ENCODE measurements around the gene ARID5B. TPM values are rescaled to one million over a fixed set of nuclear protein-coding genes. Genes with fewer than 3 reads are reported as not detected.
"Not testable (repeated sequence)": the region's sequence is repeated elsewhere in the genome, so short reads cannot be mapped to it uniquely, and the experiment has no call there.

The ARID5B gene
- total RNA-seq, result 55.7 and 59.5 TPM in 2 replicates

GRCh38 chr10:61900829-61901792 is at the start of gene ARID5B:
Gene ARID5B, plus strand, starts transcription at chr10:61901699. Its CDS starts 11 bp downstream, at chr10:61901710.
- intact Hi-C loops (cut with micrococcal nuclease), result loop anchor here (1.0 to 10.0 kb wide), 10 partner anchors 181 to 1734 kb away; partner anchors contain the start of gene EGR2

- intact Hi-C loops (cut with micrococcal nuclease), result no loop called here
These were observed 49.2 kb upstream of the ARID5B start for GRCh38 chr10:61852261-61852660.

GRCh38 chr10:61855771-61856170 is 45.7 kb upstream of the ARID5B start:
- intact Hi-C loops (cut with micrococcal nuclease), result no loop called here

- intact Hi-C loops (cut with micrococcal nuclease), result no loop called here
These were observed 43.8 kb upstream of the ARID5B start for GRCh38 chr10:61857746-61858145.

- intact Hi-C loops (cut with micrococcal nuclease), result no loop called here
These were observed 41.7 kb upstream of the ARID5B start for GRCh38 chr10:61859786-61860185.

- intact Hi-C loops (cut with micrococcal nuclease), result no loop called here
These were observed 40.3 kb upstream of the ARID5B start for GRCh38 chr10:61860964-61861758.

- intact Hi-C loops (cut with micrococcal nuclease), result no loop called here
These were observed 37.5 kb upstream of the ARID5B start for GRCh38 chr10:61863981-61864380.

- intact Hi-C loops (cut with micrococcal nuclease), result no loop called here
These were observed 34.7 kb upstream of the ARID5B start for GRCh38 chr10:61866700-61867368.

- intact Hi-C loops (cut with micrococcal nuclease), result not testable (repeated sequence)
These were observed 34.1 kb upstream of the ARID5B start for GRCh38 chr10:61867374-61867773.

- intact Hi-C loops (cut with micrococcal nuclease), result loop anchor here (1.0 kb wide), 1 partner anchor 117 kb away; no protein-coding TSS in a partner anchor
These were observed 33.7 kb upstream of the ARID5B start for GRCh38 chr10:61867817-61868216.

GRCh38 chr10:61869041-61869675 is 32.3 kb upstream of the ARID5B start:
- intact Hi-C loops (cut with micrococcal nuclease), result no loop called here

- intact Hi-C loops (cut with micrococcal nuclease), result no loop called here
These were observed 31.5 kb upstream of the ARID5B start for GRCh38 chr10:61869774-61870525.

- intact Hi-C loops (cut with micrococcal nuclease), result no loop called here
These were observed 31.0 kb upstream of the ARID5B start for GRCh38 chr10:61870526-61870895.

GRCh38 chr10:61871487-61871886 is 30.0 kb upstream of the ARID5B start:
- intact Hi-C loops (cut with micrococcal nuclease), result no loop called here

GRCh38 chr10:61877887-61878739 is 23.4 kb upstream of the ARID5B start:
- intact Hi-C loops (cut with micrococcal nuclease), result no loop called here

- intact Hi-C loops (cut with micrococcal nuclease), result no loop called here
These were observed 22.8 kb upstream of the ARID5B start for GRCh38 chr10:61878740-61879068.

GRCh38 chr10:61882621-61883370 is 18.7 kb upstream of the ARID5B start:
- intact Hi-C loops (cut with micrococcal nuclease), result no loop called here

- intact Hi-C loops (cut with micrococcal nuclease), result no loop called here
These were observed 18.0 kb upstream of the ARID5B start for GRCh38 chr10:61883371-61884025.
